CD4-positive, alpha-beta T cell (primary cell): ENCODE results near the gene TGFBR2. TPM values are rescaled to one million over a fixed set of nuclear protein-coding genes. Genes with fewer than 3 reads are reported as not detected.

Experiments used
- ATAC-seq: fragments of 200-7000 bp; cut with Tn5 transposase; one replicate; pipeline ENCODE4 v1.10.0; 2022; ENCODE audit warnings: mild to moderate bottlenecking; ENCODE audit not compliant: poor library complexity
- CTCF ChIA-PET: fragments of 350-600 bp; sonication (Branson Sonifier 250); formaldehyde crosslinking; loops from one replicate; lab custom pipeline; 2021; ENCODE audit warnings: antibody characterized with exemption, inconsistent platforms; lab: Charles Lee
- POLR2A ChIA-PET: fragments of 350-600 bp; sonication (Branson Sonifier 250); formaldehyde crosslinking; loops from one replicate; lab custom pipeline; 2021; ENCODE audit warnings: antibody characterized with exemption, inconsistent platforms; lab: Charles Lee
- DNase-seq, 14 experiments: peaks; one replicate each; pipeline ENCODE4 v3.0.0-alpha.2; 2013 to 2020; ENCODE audit warnings: mixed read lengths in 2 of 14
- H3K27ac ChIP-seq, 2 donors: one replicate each; pipeline versions ENCODE4 v1.5.1 to v1.7.0; 2013; ENCODE audit warnings: low read length in 2 of 2, low read depth in 1 of 2, mild to moderate bottlenecking in 1 of 2
- H3K27me3 ChIP-seq, 2 experiments: 1 replicate in 1 of 2; 2 replicates in 1 of 2; pipeline versions ENCODE4 v1.6.1 to v1.7.0; 2013; ENCODE audit warnings: low read length in 2 of 2, control low read depth in 1 of 2, mild to moderate bottlenecking in 1 of 2, moderate library complexity in 1 of 2; ENCODE audit not compliant: insufficient read depth in 2 of 2, control insufficient read depth in 1 of 2
- H3K36me3 ChIP-seq: one replicate; pipeline ENCODE4 v1.6.1; 2013; ENCODE audit warnings: low read length, control low read depth; ENCODE audit not compliant: insufficient read depth
- H3K4me1 ChIP-seq: one replicate; pipeline ENCODE4 v1.6.1; 2013; ENCODE audit warnings: low read length, control low read depth; ENCODE audit not compliant: insufficient read depth
- H3K4me3 ChIP-seq: one replicate; pipeline ENCODE4 v1.5.1; 2013; ENCODE audit warnings: mild to moderate bottlenecking, low read length, moderate library complexity
- H3K9me3 ChIP-seq, 2 experiments: 1 replicate in 1 of 2; 2 replicates in 1 of 2; pipeline versions ENCODE4 v1.6.1 to v1.7.0; 2013; ENCODE audit warnings: low read length in 2 of 2, mild to moderate bottlenecking in 2 of 2, control low read depth in 1 of 2, moderate library complexity in 1 of 2; ENCODE audit not compliant: control insufficient read depth in 1 of 2, insufficient read depth in 1 of 2
- H3K27ac Mint-ChIP-seq: one replicate; pipeline ENCODE4 v1.8.0; 2020; ENCODE audit warnings: mixed read lengths
- H3K27me3 Mint-ChIP-seq: one replicate; pipeline ENCODE4 v1.8.0; 2021; ENCODE audit warnings: mixed read lengths
- H3K36me3 Mint-ChIP-seq: one replicate; pipeline ENCODE4 v1.8.0; 2021; ENCODE audit warnings: low read depth, mixed read lengths
- H3K4me1 Mint-ChIP-seq: one replicate; pipeline ENCODE4 v1.8.0; 2021; ENCODE audit warnings: low read depth, mixed read lengths
- H3K4me3 Mint-ChIP-seq: one replicate; pipeline ENCODE4 v1.8.0; 2020; ENCODE audit warnings: mild to moderate bottlenecking, mixed read lengths
- H3K9me3 Mint-ChIP-seq: one replicate; pipeline ENCODE4 v1.8.0; 2020; ENCODE audit warnings: mixed read lengths
- intact Hi-C, 2 experiments: fragments of 100-400 bp; cut with DNase I in 1 of 2; cut with micrococcal nuclease in 1 of 2; formaldehyde crosslinking; loops; one replicate each; pipeline versions ENCODE4 v1.15.1 to v1.9.0; 2023 to 2025; cut with DNase I, micrococcal nuclease
- total RNA-seq, 174 experiments: library from RNA in 2 of 174; stranded (reverse) in 2 of 174; gene quantifications; one replicate each; pipeline ENCODE4 v1.2.3 and lab custom pipeline; 2021 to 2026
- TF ChIP-seq, protein P1 (sequence below): fragments of 200-600 bp; IDR thresholded peaks from one replicate; pipeline ENCODE4 v1.8.0; 2022; ENCODE audit warnings: antibody characterized with exemption, mild to moderate bottlenecking

The TGFBR2 gene
- total RNA-seq, 2 experiments from 2014 or later: 203 to 205 TPM

GRCh38 chr3:30629746-30630145 lies 23.3 kb downstream of the TGFBR2 start:
- Mint-ChIP-seq H3K27me3 (no peaks in the 10 kb centered on the region), H3K9me3 (no peaks in the 10 kb centered on the region), H3K4me3 (peak overlapping the region; percentile 68), H3K36me3 (peaks cover 81% of the 10 kb centered on the region), H3K27ac (peak overlapping the region; percentile 96), H3K4me1 (peaks cover 100% of the 10 kb centered on the region)
- ATAC-seq (no peak), DNase-seq (no peak)
- Histone ChIP-seq H3K27ac (peak overlapping the region; percentile 77 to 90), H3K4me3 (no peak overlapping the region), H3K4me1 (peaks cover 71% of the 10 kb centered on the region), H3K27me3 (no peaks in the 10 kb centered on the region), H3K36me3 (peaks cover 25% of the 10 kb centered on the region), H3K9me3 (no peaks in the 10 kb centered on the region)
- TF ChIP-seq, protein P1, sequence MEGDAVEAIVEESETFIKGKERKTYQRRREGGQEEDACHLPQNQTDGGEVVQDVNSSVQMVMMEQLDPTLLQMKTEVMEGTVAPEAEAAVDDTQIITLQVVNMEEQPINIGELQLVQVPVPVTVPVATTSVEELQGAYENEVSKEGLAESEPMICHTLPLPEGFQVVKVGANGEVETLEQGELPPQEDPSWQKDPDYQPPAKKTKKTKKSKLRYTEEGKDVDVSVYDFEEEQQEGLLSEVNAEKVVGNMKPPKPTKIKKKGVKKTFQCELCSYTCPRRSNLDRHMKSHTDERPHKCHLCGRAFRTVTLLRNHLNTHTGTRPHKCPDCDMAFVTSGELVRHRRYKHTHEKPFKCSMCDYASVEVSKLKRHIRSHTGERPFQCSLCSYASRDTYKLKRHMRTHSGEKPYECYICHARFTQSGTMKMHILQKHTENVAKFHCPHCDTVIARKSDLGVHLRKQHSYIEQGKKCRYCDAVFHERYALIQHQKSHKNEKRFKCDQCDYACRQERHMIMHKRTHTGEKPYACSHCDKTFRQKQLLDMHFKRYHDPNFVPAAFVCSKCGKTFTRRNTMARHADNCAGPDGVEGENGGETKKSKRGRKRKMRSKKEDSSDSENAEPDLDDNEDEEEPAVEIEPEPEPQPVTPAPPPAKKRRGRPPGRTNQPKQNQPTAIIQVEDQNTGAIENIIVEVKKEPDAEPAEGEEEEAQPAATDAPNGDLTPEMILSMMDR: no peak
- ChIA-PET CTCF (interaction anchor here (0.8 to 1.9 kb wide), 12 partner anchors 11 to 64 kb away, joined by 3 to 13 read pairs (median 4); partner anchors contain the start of gene TGFBR2), POLR2A (interaction anchor here (0.8 to 2.5 kb wide), 18 partner anchors 9 to 431 kb away, joined by 3 to 31 read pairs (median 10); partner anchors contain the start of gene TGFBR2)
- intact Hi-C loops: loop anchor here (2.0 to 10.0 kb wide), 5 partner anchors 19 to 277 kb away; no protein-coding TSS in a partner anchor

DNA sequence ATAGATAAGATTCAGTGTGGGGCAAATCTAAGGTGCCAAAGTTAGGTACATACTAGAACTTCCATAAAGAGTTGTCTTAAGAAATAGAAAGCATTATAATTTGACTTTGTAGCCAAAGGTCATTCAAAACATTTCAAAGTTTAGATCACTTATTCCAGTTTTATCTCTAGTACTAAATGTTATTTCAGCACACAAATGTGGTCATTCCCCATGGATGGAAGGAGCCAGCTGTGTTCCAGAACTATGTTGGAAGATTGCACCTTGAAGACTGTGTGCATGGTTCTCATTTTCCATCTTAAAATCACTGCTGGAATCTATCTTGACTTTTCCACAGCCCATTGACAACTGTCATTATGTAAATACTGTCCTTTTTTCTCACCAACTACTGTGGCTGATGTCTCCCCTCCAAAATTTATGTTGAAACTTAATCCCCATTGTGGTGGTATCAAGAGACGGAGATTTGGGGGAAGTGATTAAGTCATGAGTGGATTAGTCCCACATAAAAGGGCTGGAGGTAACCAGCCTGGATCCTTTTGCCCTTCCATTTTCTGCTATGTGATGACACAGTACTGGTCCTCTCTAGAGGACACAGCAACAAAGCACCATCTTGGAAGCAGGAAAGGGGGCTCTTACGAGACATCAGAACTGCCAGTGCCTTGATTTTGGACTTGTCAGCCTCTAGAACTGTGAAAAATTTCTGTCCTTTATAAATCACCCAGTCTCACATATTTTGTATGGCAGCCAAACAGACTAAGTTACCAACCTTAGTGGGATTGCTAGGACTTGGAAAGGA lies 24.0 kb downstream of the TGFBR2 start:
- peak overlapping the region; percentile 77 to 90 for H3K27ac ChIP-seq
- POLR2A ChIA-PET: interaction anchor here (0.8 to 18.3 kb wide), 18 partner anchors 8 to 300 kb away, joined by 3 to 297 read pairs (median 11); partner anchors contain the start of gene TGFBR2

More for the DNA sequence above, 24.0 kb downstream of the TGFBR2 start:
- no peaks in the 10 kb centered on the region for H3K27me3 ChIP-seq
- peaks cover 77% of the 10 kb centered on the region for H3K4me1 ChIP-seq
- Mint-ChIP-seq H3K4me3 (peak overlapping the region; percentile 68), H3K4me1 (peaks cover 100% of the 10 kb centered on the region), H3K9me3 (no peaks in the 10 kb centered on the region), H3K27ac (peak overlapping the region; percentile 96), H3K36me3 (peaks cover 81% of the 10 kb centered on the region), H3K27me3 (no peaks in the 10 kb centered on the region)
- H3K4me3 ChIP-seq: no peak overlapping the region
- CTCF ChIA-PET: interaction anchor here (0.5 to 1.6 kb wide), 5 partner anchors 12 to 63 kb away, joined by 3 to 7 read pairs (median 5); no protein-coding TSS in a partner anchor
- DNase-seq: no peak
- peaks cover 23% of the 10 kb centered on the region for H3K36me3 ChIP-seq
- ATAC-seq: no peak
- intact Hi-C loops: loop anchor here (1.0 to 10.0 kb wide), 6 partner anchors 14 to 278 kb away; no protein-coding TSS in a partner anchor
- TF ChIP-seq, protein P1: no peak
- no peaks in the 10 kb centered on the region for H3K9me3 ChIP-seq
